PC-9 (cell line): ENCODE data around the gene HIC1.

ENCODE experiments used
- CTCF ChIP-seq: fragments of 200-600 bp; sonication (generic); conservative IDR thresholded peaks from 2 replicates; pipeline ENCODE4 v1.6.1; 2017; ENCODE audit warnings: mixed run types, antibody characterized with exemption, mild to moderate bottlenecking, moderate library complexity
- EZH2 ChIP-seq: fragments of 200-600 bp; sonication (generic); IDR thresholded peaks from 2 replicates; pipeline ENCODE4 v1.8.0; 2017; ENCODE audit warnings: antibody characterized with exemption, low read depth

GRCh38 chr17:2082003-2082781 lies 27.3 kb downstream of the HIC1 start:
- TF ChIP-seq CTCF (no peak), EZH2 (no peak)
